ENCODE data around the gene PROM2. TPM values are rescaled to one million over a fixed set of nuclear protein-coding genes. Genes with fewer than 3 reads are reported as not detected.

The PROM2 gene
- total RNA-seq, 4 donors from 2014 or later = 0.50 to 3.2 (median 2.1) TPM

- H3K36me3 ChIP-seq = no peaks in the 10 kb centered on the region
- intact Hi-C loops (cut with DNase I) = no loop called here
- TF ChIP-seq POLR2A (IDR thresholded peaks at IDR 0.05; ENCODE audit: low read depth) = no peak
- no peak for TF ChIP-seq EP300 (IDR thresholded peaks at IDR 0.05)
- no peak for TF ChIP-seq CTCF (IDR thresholded peaks at IDR 0.05)
- no peak for TF ChIP-seq POLR2AphosphoS5 (IDR thresholded peaks at IDR 0.05)
- H3K4me1 ChIP-seq = peaks cover 0 to 24% (median 0%) of the 10 kb centered on the region in 4 donors
- H3K27me3 ChIP-seq = peaks cover 0 to 54% (median 0%) of the 10 kb centered on the region in 4 donors
- WGBS = 70% methylated on average over 11 of the region's 11 CpGs
- H3K9me3 ChIP-seq = no peaks in the 10 kb centered on the region
- DNase-seq (ENCODE audit: extremely low spot score) = no peak
- H3K4me3 ChIP-seq = no peak overlapping the region
- no peak overlapping the region for H3K27ac ChIP-seq (replicated peaks in 1 of 4)
Observed at GRCh38 chr2:95297639-95298395, 23.6 kb downstream of the PROM2 start.

- Histone ChIP-seq H3K27me3 (peaks cover 0 to 62% (median 0%) of the 10 kb centered on the region in 4 donors), H3K4me1 (peaks cover 0 to 24% (median 0%) of the 10 kb centered on the region in 4 donors), H3K9me3 (no peaks in the 10 kb centered on the region), H3K4me3 (no peak overlapping the region), H3K36me3 (no peaks in the 10 kb centered on the region), H3K27ac (replicated peaks in 1 of 4) (no peak overlapping the region)
- 82% methylated on average over 3 of the region's 9 CpGs for WGBS
- intact Hi-C loops (cut with DNase I) = no loop called here
- no peak for DNase-seq (ENCODE audit: extremely low spot score)
- TF ChIP-seq CTCF (IDR thresholded peaks at IDR 0.05) (no peak), POLR2A (IDR thresholded peaks at IDR 0.05; ENCODE audit: low read depth) (no peak), POLR2AphosphoS5 (IDR thresholded peaks at IDR 0.05) (no peak), EP300 (IDR thresholded peaks at IDR 0.05) (no peak)
Observed at GRCh38 chr2:95298486-95299111, 24.4 kb downstream of the PROM2 start.

GRCh38 chr2:95299961-95300360 lies 25.7 kb downstream of the PROM2 start:
- no peak overlapping the region for H3K27ac ChIP-seq (replicated peaks in 1 of 4)
- H3K4me1 ChIP-seq = peaks cover 0 to 24% (median 0%) of the 10 kb centered on the region in 4 donors
- H3K4me3 ChIP-seq = no peak overlapping the region
- H3K27me3 ChIP-seq = peaks cover 0 to 62% (median 0%) of the 10 kb centered on the region in 4 donors
- no peaks in the 10 kb centered on the region for H3K36me3 ChIP-seq
- no peak for DNase-seq (ENCODE audit: extremely low spot score)
- 78% methylated on average over 7 of the region's 9 CpGs for WGBS
- TF ChIP-seq EP300 (IDR thresholded peaks at IDR 0.05) (no peak), POLR2A (IDR thresholded peaks at IDR 0.05; ENCODE audit: low read depth) (no peak), CTCF (IDR thresholded peaks at IDR 0.05) (no peak), POLR2AphosphoS5 (IDR thresholded peaks at IDR 0.05) (no peak)
- H3K9me3 ChIP-seq = no peaks in the 10 kb centered on the region
- intact Hi-C loops (cut with DNase I) = no loop called here

- 8% methylated on average over 5 of the region's 11 CpGs for WGBS
- Histone ChIP-seq H3K9me3 (no peaks in the 10 kb centered on the region), H3K27me3 (peaks cover 0 to 61% (median 0%) of the 10 kb centered on the region in 4 donors), H3K4me1 (peaks cover 0 to 24% (median 0%) of the 10 kb centered on the region in 4 donors), H3K36me3 (no peaks in the 10 kb centered on the region), H3K4me3 (no peak overlapping the region), H3K27ac (replicated peaks in 1 of 4) (no peak overlapping the region)
- TF ChIP-seq EP300 (IDR thresholded peaks at IDR 0.05) = no peak
- no peak for TF ChIP-seq POLR2A (IDR thresholded peaks at IDR 0.05; ENCODE audit: low read depth)
- DNase-seq (ENCODE audit: extremely low spot score) = no peak
- intact Hi-C loops (cut with DNase I) = no loop called here
Observed at GRCh38 chr2:95300450-95300849, 26.2 kb downstream of the PROM2 start.

- DNase-seq (ENCODE audit: extremely low spot score) = no peak
- peaks cover 0 to 21% (median 0%) of the 10 kb centered on the region in 4 donors for H3K4me1 ChIP-seq
- H3K27ac ChIP-seq (replicated peaks in 1 of 4) = no peak overlapping the region
- WGBS = no CpG with 5 or more reads among the region's 4 CpGs
- no peak overlapping the region for H3K4me3 ChIP-seq
- H3K36me3 ChIP-seq = no peaks in the 10 kb centered on the region
- H3K9me3 ChIP-seq = no peaks in the 10 kb centered on the region
- no peak for TF ChIP-seq POLR2AphosphoS5 (IDR thresholded peaks at IDR 0.05)
- no peak for TF ChIP-seq POLR2A (IDR thresholded peaks at IDR 0.05; ENCODE audit: low read depth)
- no peak for TF ChIP-seq CTCF (IDR thresholded peaks at IDR 0.05)
- TF ChIP-seq EP300 (IDR thresholded peaks at IDR 0.05) = no peak
- peaks cover 0 to 61% (median 0%) of the 10 kb centered on the region in 4 donors for H3K27me3 ChIP-seq
- intact Hi-C loops (cut with DNase I) = no loop called here
Observed at GRCh38 chr2:95301186-95301585, 26.9 kb downstream of the PROM2 start.
